H1 (cell line): ENCODE results near the gene ODAD3. TPM values are rescaled to one million over a fixed set of nuclear protein-coding genes. Genes with fewer than 3 reads are reported as not detected.

Source experiments
- CTCF ChIA-PET: fragments of 300-600 bp; sonication (Branson Sonifier 250); formaldehyde crosslinking; loops from one replicate; lab custom pipeline; 2021; ENCODE audit not compliant: partially characterized antibody; lab: Charles Lee
- POLR2A ChIA-PET: fragments of 300-600 bp; sonication (Branson Sonifier 250); formaldehyde crosslinking; loops from one replicate; lab custom pipeline; 2021; ENCODE audit warnings: inconsistent platforms; ENCODE audit not compliant: partially characterized antibody; lab: Charles Lee
- DNase-seq, 2 experiments: peaks; one replicate each; pipeline versions ENCODE4 v3.0.0 to v3.0.0-alpha.2; 2010 to 2022; ENCODE audit warnings: low spot score in 2 of 2, low read depth in 1 of 2, mixed read lengths in 1 of 2
- FAIRE-seq: peaks from 2 replicates; lab custom pipeline; 2011; peaks lifted over from hg19 to GRCh38; lab: Jason Lieb, UNC
- H2AFZ ChIP-seq: 2 replicates; pipeline ENCODE4 v1.8.1; 2012; ENCODE audit warnings: low read length, inconsistent platforms
- H2AK5ac ChIP-seq: 2 replicates; pipeline ENCODE4 v1.6.1; 2013; ENCODE audit warnings: low read depth, low read length
- H2BK120ac ChIP-seq: replicated peaks from 2 replicates; pipeline ENCODE3; 2013; ENCODE audit warnings: low read depth, low read length, inconsistent platforms
- H2BK12ac ChIP-seq: 2 replicates; pipeline ENCODE4 v1.6.1; 2013; ENCODE audit warnings: low read depth, low read length
- H2BK15ac ChIP-seq: 2 replicates; pipeline ENCODE4 v1.6.1; 2013; ENCODE audit warnings: low read length
- H2BK20ac ChIP-seq: 2 replicates; pipeline ENCODE4 v1.6.1; 2013; ENCODE audit warnings: low read length
- H2BK5ac ChIP-seq: 2 replicates; pipeline ENCODE4 v1.6.1; 2013; ENCODE audit warnings: low read depth, low read length
- H3K14ac ChIP-seq: 2 replicates; pipeline ENCODE4 v1.6.1; 2013; ENCODE audit warnings: inconsistent platforms; ENCODE audit not compliant: insufficient read length
- H3K18ac ChIP-seq: 2 replicates; pipeline ENCODE4 v1.6.1; 2013; ENCODE audit warnings: low read length; ENCODE audit errors: extremely low read depth
- H3K23ac ChIP-seq: 2 replicates; pipeline ENCODE4 v1.6.1; 2013; ENCODE audit warnings: inconsistent platforms; ENCODE audit not compliant: insufficient read length
- H3K23me2 ChIP-seq: 2 replicates; pipeline ENCODE4 v1.6.1; 2013; ENCODE audit warnings: low read depth, low read length
- H3K27ac ChIP-seq: 2 replicates; pipeline ENCODE4 v1.6.1; 2011; ENCODE audit warnings: low read depth, low read length, inconsistent platforms
- H3K27me3 ChIP-seq, 4 experiments: replicated peaks in 1 of 4; 1 replicate in 1 of 4; 2 replicates in 3 of 4; pipeline versions ENCODE4 v1.6.1 to v1.8.1; 2011 to 2013; ENCODE audit warnings: low read length in 3 of 4, mild to moderate bottlenecking in 3 of 4, inconsistent platforms in 2 of 4, mixed read lengths in 2 of 4, moderate library complexity in 1 of 4; ENCODE audit not compliant: control insufficient read depth in 3 of 4, insufficient read depth in 3 of 4; ENCODE audit errors: extremely low read depth in 1 of 4
- H3K36me3 ChIP-seq, 4 experiments: 2 replicates each; pipeline versions ENCODE4 v1.6.1 to v1.8.1; 2011 to 2013; ENCODE audit warnings: mild to moderate bottlenecking in 4 of 4, low read length in 3 of 4, moderate library complexity in 2 of 4, control low read depth in 1 of 4, inconsistent platforms in 1 of 4; ENCODE audit not compliant: insufficient read depth in 4 of 4, control insufficient read depth in 2 of 4
- H3K4ac ChIP-seq: replicated peaks from 2 replicates; pipeline ENCODE3; 2013; ENCODE audit warnings: low read length, low read depth, mixed read lengths, inconsistent platforms; ENCODE audit not compliant: insufficient read length
- H3K4me1 ChIP-seq, 4 experiments: replicated peaks in 1 of 4; 1 replicate in 1 of 4; 2 replicates in 3 of 4; pipeline versions ENCODE4 v1.6.1 to v1.8.1; 2011 to 2013; ENCODE audit warnings: low read length in 3 of 4, inconsistent platforms in 2 of 4, mixed read lengths in 1 of 4; ENCODE audit not compliant: insufficient read depth in 4 of 4, control insufficient read depth in 3 of 4
- H3K4me2 ChIP-seq, 2 experiments: 2 replicates each; pipeline versions ENCODE4 v1.6.1 to v1.8.1; 2011 to 2013; ENCODE audit warnings: low read depth in 2 of 2, low read length in 2 of 2, control low read depth in 1 of 2, inconsistent platforms in 1 of 2, mild to moderate bottlenecking in 1 of 2; ENCODE audit not compliant: insufficient read depth in 1 of 2
- H3K4me3 ChIP-seq, 4 experiments: fragments of 200-600, 300-600 bp in 1 of 4; sonication (generic), shearing (Covaris generic), sonication (Bioruptor Twin) in 1 of 4; 2 replicates each; pipeline versions ENCODE4 v1.5.1 to v1.8.1; 2011 to 2016; ENCODE audit warnings: low read length in 4 of 4, low read depth in 3 of 4, control low read depth in 2 of 4, inconsistent platforms in 2 of 4, mild to moderate bottlenecking in 2 of 4, mixed read lengths in 1 of 4, moderate library complexity in 1 of 4; ENCODE audit not compliant: insufficient read depth in 2 of 4; ENCODE audit errors: extremely low read depth in 1 of 4
- H3K56ac ChIP-seq: replicated peaks from 2 replicates; pipeline ENCODE3; 2013; ENCODE audit warnings: low read depth, mild to moderate bottlenecking, mixed read lengths, low read length, inconsistent platforms; ENCODE audit not compliant: insufficient read length
- H3K79me1 ChIP-seq: 2 replicates; pipeline ENCODE4 v1.6.1; 2013; ENCODE audit warnings: low read depth, low read length, control low read depth
- H3K79me2 ChIP-seq, 2 experiments: 2 replicates each; pipeline versions ENCODE4 v1.6.1 to v1.8.1; 2012 to 2013; ENCODE audit warnings: low read length in 2 of 2, mild to moderate bottlenecking in 2 of 2, inconsistent platforms in 1 of 2; ENCODE audit not compliant: insufficient read depth in 2 of 2, control insufficient read depth in 1 of 2
- H3K9ac ChIP-seq, 4 experiments: replicated peaks in 1 of 4; 1 replicate in 1 of 4; 2 replicates in 3 of 4; pipeline versions ENCODE4 v1.6.1 to v1.8.1; 2011 to 2013; ENCODE audit warnings: low read depth in 3 of 4, low read length in 3 of 4, control low read depth in 2 of 4, mild to moderate bottlenecking in 2 of 4, moderate library complexity in 2 of 4, inconsistent platforms in 1 of 4; ENCODE audit errors: extremely low read depth in 1 of 4
- H3K9me3 ChIP-seq, 2 experiments: 2 replicates each; pipeline versions ENCODE4 v1.6.1 to v1.8.1; 2012 to 2013; ENCODE audit warnings: mild to moderate bottlenecking in 2 of 2, moderate library complexity in 2 of 2, control low read depth in 1 of 2, inconsistent platforms in 1 of 2, low read depth in 1 of 2, low read length in 1 of 2, mixed read lengths in 1 of 2; ENCODE audit not compliant: insufficient read depth in 2 of 2
- H4K20me1 ChIP-seq, 2 experiments: replicated peaks in 1 of 2; 2 replicates each; pipeline versions ENCODE3 to v1.8.1; 2011 to 2013; ENCODE audit warnings: inconsistent platforms in 2 of 2, low read length in 2 of 2, mild to moderate bottlenecking in 1 of 2; ENCODE audit not compliant: insufficient read depth in 2 of 2, control insufficient read depth in 1 of 2
- H4K5ac ChIP-seq: 2 replicates; pipeline ENCODE4 v1.6.1; 2013; ENCODE audit warnings: low read length, low read depth, mixed read lengths, inconsistent platforms; ENCODE audit not compliant: insufficient read length
- H4K8ac ChIP-seq: 2 replicates; pipeline ENCODE4 v1.8.0; 2013; ENCODE audit warnings: mild to moderate bottlenecking, moderate library complexity, low read length, inconsistent platforms; ENCODE audit not compliant: insufficient read depth; ENCODE audit errors: extremely low read depth
- H4K91ac ChIP-seq: replicated peaks from 2 replicates; pipeline ENCODE3; 2013; ENCODE audit warnings: low read length, mixed read lengths, inconsistent platforms; ENCODE audit not compliant: insufficient read length
- JUND ChIP-seq: IDR thresholded peaks from 2 replicates; pipeline ENCODE4 v1.6.1; 2011; ENCODE audit warnings: mild to moderate bottlenecking, improper control_type of control experiment, low read length
- NANOG ChIP-seq: IDR thresholded peaks from 2 replicates; pipeline ENCODE4 v1.6.1; 2011; ENCODE audit warnings: low read length, low read depth, mild to moderate bottlenecking, inconsistent platforms; ENCODE audit not compliant: insufficient read depth, poor library complexity, severe bottlenecking
- NRF1 ChIP-seq: IDR thresholded peaks from 2 replicates; pipeline ENCODE4 v1.6.1; 2011; ENCODE audit warnings: mild to moderate bottlenecking, low read depth, low read length, improper control_type of control experiment
- RFX5 ChIP-seq: IDR thresholded peaks from 2 replicates; pipeline ENCODE4 v1.6.1; 2011; ENCODE audit warnings: low read depth, low read length, improper control_type of control experiment, borderline replicate concordance
- SIRT6 ChIP-seq: IDR thresholded peaks from one replicate; pipeline ENCODE4 v1.7.1; 2012; ENCODE audit warnings: low read length, inconsistent platforms
- SP4 ChIP-seq: IDR thresholded peaks from 2 replicates; pipeline ENCODE4 v1.6.1; 2012; ENCODE audit warnings: low read length, inconsistent platforms
- WGBS, 2 experiments: shearing (Covaris generic) in 1 of 2; methylation state at CpG; one replicate each; pipeline versions ENCODE4 v1.1.6 to v1.1.7; 2013 to 2015; ENCODE audit warnings: low lambda C conversion rate in 2 of 2, mixed read lengths in 2 of 2, inconsistent platforms in 1 of 2, low coverage in 1 of 2, missing lambda C conversion rate in 1 of 2; ENCODE audit not compliant: insufficient replicate concordance in 2 of 2, insufficient coverage in 1 of 2, insufficient read length in 1 of 2; ENCODE audit errors: extremely low coverage in 1 of 2, missing lambda C conversion rate in 1 of 2; 5-methylcytosine and 5-hydroxymethylcytosine counted together
- polyA plus RNA-seq, 7 experiments: library from polyadenylated mRNA; depleted of rRNA in 3 of 7; stranded (reverse) in 5 of 7; unstranded in 2 of 7; fragments of >200 nt in 5 of 7; fragments of 200-250 nt in 2 of 7; gene quantifications; 1 replicate in 5 of 7; 2 replicates in 1 of 7; 4 replicates in 1 of 7; pipeline versions ENCODE4 v1.2.1 to v1.2.3, GENCODE V29; 2011 to 2013; ENCODE audit warnings: missing spikeins in 2 of 7, mixed read lengths in 2 of 7
- total RNA-seq: library from RNA; stranded (reverse); fragmentation: NEBNext Ultra II Directional; extraction: Animal tissue kit (Norgen Biotek cat#: 25700); gene quantifications from 2 replicates; pipeline ENCODE4 v1.2.1, GENCODE V29; 2021
- TF ChIP-seq, protein P1 (sequence below): IDR thresholded peaks from 2 replicates; pipeline ENCODE4 v1.6.1; 2011; ENCODE audit warnings: low read depth, mild to moderate bottlenecking, low read length; ENCODE audit not compliant: insufficient read depth
- TF ChIP-seq, protein P2 (sequence below): IDR thresholded peaks from 2 replicates; pipeline ENCODE4 v1.6.1; 2012; ENCODE audit warnings: low read length, inconsistent platforms

The ODAD3 gene
- total and polyA plus RNA-seq, 2 of the 8 experiments (the other 6 are each of a cell fraction or from before 2014, with no cell fraction given), result 2.1 to 2.2 TPM

DNA sequence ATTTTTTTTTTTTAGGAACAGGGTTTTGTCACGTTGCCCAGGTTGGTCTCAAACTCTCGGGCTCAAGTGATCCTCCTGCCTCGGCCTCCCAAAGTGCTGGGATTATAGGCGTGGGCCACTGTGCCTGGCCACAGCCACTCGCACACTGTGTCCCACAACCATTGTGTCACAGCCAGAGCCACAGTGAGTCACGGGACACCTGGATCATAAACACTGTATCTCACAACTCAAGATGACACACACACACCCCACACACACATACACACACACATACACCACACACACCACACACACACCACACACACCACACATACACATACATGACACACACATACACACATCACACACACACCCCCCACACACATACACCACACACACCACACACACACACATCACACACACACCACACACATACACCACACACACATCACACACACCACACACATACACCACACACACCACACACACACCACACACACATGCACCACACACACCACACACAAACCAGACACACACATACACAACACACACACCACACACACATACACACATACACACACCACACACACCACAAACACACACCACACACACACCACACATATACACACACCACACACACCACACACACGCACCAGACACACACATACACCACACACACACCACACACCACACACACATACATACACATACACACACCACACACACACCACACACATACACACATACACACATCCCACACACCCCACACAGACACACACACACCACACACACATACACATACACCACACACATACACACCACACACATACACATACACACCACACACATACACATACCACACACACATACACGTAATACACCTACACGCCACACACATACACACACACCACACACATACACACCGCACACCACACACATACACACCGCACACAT lies 29.7 kb upstream of the ODAD3 start:
- peak overlapping the region; percentile 80 for H4K5ac ChIP-seq
- H4K8ac ChIP-seq, result peak overlapping the region; percentile 51; the same call in 1 of the 2 replicates
- peak overlapping the region; percentile 21 for H2BK15ac ChIP-seq
- WGBS, 2 experiments, result 93 to 100% methylated on average over 3 to 9 of the region's 11 CpGs
- no peak overlapping the region; the same call in 1 of the 2 replicates for H3K18ac ChIP-seq
- H3K79me1 ChIP-seq, result peaks cover 4% of the 10 kb centered on the region; the same call in 1 of the 2 replicates
- no peaks in the 10 kb centered on the region for H3K9me3 ChIP-seq
- no peaks in the 10 kb centered on the region for H3K79me2 ChIP-seq
- H3K14ac ChIP-seq, result peak overlapping the region; percentile 93
- H3K4me3 ChIP-seq, result 0 out of 8 replicates have a peak overlapping the region, but pooled peaks of 1 of the 4 experiments have one; percentile 34
- H3K4me1 ChIP-seq, result peaks cover 4 to 15% (median 10%) of the 10 kb centered on the region in 4 experiments; a peak in 6 of 7 replicates
- H3K23ac ChIP-seq, result no peak overlapping the region
- H2BK5ac ChIP-seq, result peak overlapping the region; percentile 67; the same call in 1 of the 2 replicates
- H3K27ac ChIP-seq, result peak overlapping the region; percentile 22
- peak overlapping the region; percentile 50 to 52; a peak in 2 of 4 replicates for H3K4me2 ChIP-seq
- H4K20me1 ChIP-seq, result peaks cover 0 to 9% of the 10 kb centered on the region in 2 experiments
- peak overlapping the region; percentile 100 for H3K4ac ChIP-seq
- H2AK5ac ChIP-seq, result peak overlapping the region; percentile 95
- peak overlapping the region; percentile 100 for H3K56ac ChIP-seq
- FAIRE-seq, result peak; percentile 81
- peak overlapping the region; percentile 99 for H4K91ac ChIP-seq
- no peaks in the 10 kb centered on the region for H3K36me3 ChIP-seq
- peak overlapping the region; percentile 97 for H2BK12ac ChIP-seq
- H3K23me2 ChIP-seq, result peaks cover 9% of the 10 kb centered on the region; the same call in 1 of the 2 replicates
- H3K9ac ChIP-seq, result peak overlapping the region in 1 of 4 experiments; percentile 67; a peak in 2 of 7 replicates
- peak overlapping the region; percentile 92 for H2BK120ac ChIP-seq
- H2AFZ ChIP-seq, result no peak overlapping the region
- POLR2A ChIA-PET, result interaction anchor here (0.9 to 1.0 kb wide), 3 partner anchors 15 to 19 kb away, joined by 3 to 5 read pairs (median 3); no protein-coding TSS in a partner anchor
- CTCF ChIA-PET, result interaction anchor here (0.7 kb wide), 1 partner anchor 31 kb away, joined by 3 read pairs; no protein-coding TSS in a partner anchor
- H2BK20ac ChIP-seq, result peak overlapping the region; percentile 16
- no peak for DNase-seq
- H3K27me3 ChIP-seq, result no peaks in the 10 kb centered on the region
- TF ChIP-seq SP4 (no peak), JUND (no peak), NANOG (no peak), RFX5 (no peak), NRF1 (no peak), SIRT6 (no peak)
- TF ChIP-seq, protein P1, sequence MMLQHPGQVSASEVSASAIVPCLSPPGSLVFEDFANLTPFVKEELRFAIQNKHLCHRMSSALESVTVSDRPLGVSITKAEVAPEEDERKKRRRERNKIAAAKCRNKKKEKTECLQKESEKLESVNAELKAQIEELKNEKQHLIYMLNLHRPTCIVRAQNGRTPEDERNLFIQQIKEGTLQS, result no peak
- TF ChIP-seq, protein P2, sequence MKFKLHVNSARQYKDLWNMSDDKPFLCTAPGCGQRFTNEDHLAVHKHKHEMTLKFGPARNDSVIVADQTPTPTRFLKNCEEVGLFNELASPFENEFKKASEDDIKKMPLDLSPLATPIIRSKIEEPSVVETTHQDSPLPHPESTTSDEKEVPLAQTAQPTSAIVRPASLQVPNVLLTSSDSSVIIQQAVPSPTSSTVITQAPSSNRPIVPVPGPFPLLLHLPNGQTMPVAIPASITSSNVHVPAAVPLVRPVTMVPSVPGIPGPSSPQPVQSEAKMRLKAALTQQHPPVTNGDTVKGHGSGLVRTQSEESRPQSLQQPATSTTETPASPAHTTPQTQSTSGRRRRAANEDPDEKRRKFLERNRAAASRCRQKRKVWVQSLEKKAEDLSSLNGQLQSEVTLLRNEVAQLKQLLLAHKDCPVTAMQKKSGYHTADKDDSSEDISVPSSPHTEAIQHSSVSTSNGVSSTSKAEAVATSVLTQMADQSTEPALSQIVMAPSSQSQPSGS, result no peak
